ENCODE measurements around the gene ANTXR2.

- TF ChIP-seq POLR2A (IDR thresholded peaks at IDR 0.05; ENCODE audit: low read depth, low read length) (no peak), EZH2 (IDR thresholded peaks at IDR 0.05; ENCODE audit: borderline replicate concordance, low read depth, low read length, severe bottlenecking) (no peak), POLR2AphosphoS5 (IDR thresholded peaks at IDR 0.05; ENCODE audit: insufficient read depth, low read depth, low read length) (no peak), CTCF (IDR thresholded peaks at IDR 0.05; ENCODE audit: extremely low read depth in 1 of 2, insufficient read depth in 1 of 2, low read depth in 1 of 2, low read length in 2 of 2) (no peak)
Observed at GRCh38 chr4:79904331-79904730, 168.7 kb downstream of the ANTXR2 start.

Measured in endothelial cell of umbilical vein (primary cell).